WTC11 (cell line): ENCODE measurements around the gene XIRP2. TPM values are rescaled to one million over a fixed set of nuclear protein-coding genes. Genes with fewer than 3 reads are reported as not detected.

Experiments used
- ATAC-seq: fragments of 200-7000 bp; cut with Tn5 transposase; 2 replicates; pipeline ENCODE4 v1.10.0; 2021; ENCODE audit warnings: mild to moderate bottlenecking, moderate library complexity
- CTCF ChIA-PET: fragments of 300-600 bp; sonication (Branson Sonifier 250); formaldehyde crosslinking; loops from one replicate; lab custom pipeline; 2021; ENCODE audit warnings: antibody characterized with exemption; lab: Charles Lee
- POLR2A ChIA-PET: fragments of 350-600 bp; sonication (Branson Sonifier 250); formaldehyde crosslinking; loops from one replicate; lab custom pipeline; 2021; ENCODE audit warnings: antibody characterized with exemption; lab: Charles Lee
- DNase-seq: peaks from one replicate; pipeline ENCODE4 v3.0.0; 2021; ENCODE audit warnings: low spot score
- H3K27ac Mint-ChIP-seq: 2 replicates; pipeline ENCODE4 v1.8.0; 2021; ENCODE audit warnings: mixed read lengths
- H3K27me3 Mint-ChIP-seq: 2 replicates; pipeline ENCODE4 v1.8.0; 2021; ENCODE audit warnings: low read depth, mild to moderate bottlenecking, moderate library complexity, mixed read lengths
- H3K36me3 Mint-ChIP-seq: 2 replicates; pipeline ENCODE4 v1.8.0; 2021; ENCODE audit warnings: mixed read lengths
- H3K4me1 Mint-ChIP-seq: 2 replicates; pipeline ENCODE4 v1.8.0; 2022; ENCODE audit warnings: mixed read lengths
- H3K4me3 Mint-ChIP-seq: 2 replicates; pipeline ENCODE4 v1.8.0; 2021; ENCODE audit warnings: mild to moderate bottlenecking, moderate library complexity, mixed read lengths
- H3K9me3 Mint-ChIP-seq: 2 replicates; pipeline ENCODE4 v1.8.0; 2021; ENCODE audit warnings: mixed read lengths
- ARID4B ChIP-seq: sonication (generic); formaldehyde crosslinking; IDR thresholded peaks from 2 replicates; pipeline ENCODE4 v1.8.0; 2023; ENCODE audit warnings: missing genetic modification reagents, mild to moderate bottlenecking, borderline replicate concordance
- ATF2 ChIP-seq: sonication (generic); formaldehyde crosslinking; IDR thresholded peaks from 2 replicates; pipeline ENCODE4 v1.8.1; 2022; ENCODE audit warnings: low read depth, missing genetic modification reagents, borderline replicate concordance
- ATF6 ChIP-seq: sonication (generic); formaldehyde crosslinking; IDR thresholded peaks from 2 replicates; pipeline ENCODE4 v1.8.1; 2023; ENCODE audit warnings: mild to moderate bottlenecking, missing genetic modification reagents
- EMX1 ChIP-seq: fragments of 250-450 bp; sonication (Bioruptor Pico); IDR thresholded peaks from 2 replicates; pipeline ENCODE4 v1.8.0; 2021; ENCODE audit warnings: mild to moderate bottlenecking
- ESRRA ChIP-seq: sonication (generic); formaldehyde crosslinking; IDR thresholded peaks from 2 replicates; pipeline ENCODE4 v1.8.1; 2022; ENCODE audit warnings: mild to moderate bottlenecking, missing genetic modification reagents, borderline replicate concordance
- FOXJ3 ChIP-seq: sonication (generic); formaldehyde crosslinking; IDR thresholded peaks from 2 replicates; pipeline ENCODE4 v1.9.0; 2021; ENCODE audit warnings: missing genetic modification reagents, mild to moderate bottlenecking, borderline replicate concordance
- FOXK1 ChIP-seq: sonication (generic); formaldehyde crosslinking; IDR thresholded peaks from 2 replicates; pipeline ENCODE4 v1.8.0; 2022; ENCODE audit warnings: mild to moderate bottlenecking, moderate library complexity, missing genetic modification reagents
- FOXP1 ChIP-seq: sonication (generic); formaldehyde crosslinking; IDR thresholded peaks from 2 replicates; pipeline ENCODE4 v1.8.0; 2022; ENCODE audit warnings: missing genetic modification reagents, mild to moderate bottlenecking, moderate library complexity, borderline replicate concordance
- NFYB ChIP-seq: sonication (generic); formaldehyde crosslinking; conservative IDR thresholded peaks from 2 replicates; pipeline ENCODE4 v1.8.0; 2022; ENCODE audit warnings: low read depth, missing genetic modification reagents
- NR1H2 ChIP-seq: sonication (generic); formaldehyde crosslinking; IDR thresholded peaks from 2 replicates; pipeline ENCODE4 v1.9.0; 2021; ENCODE audit warnings: mild to moderate bottlenecking, moderate library complexity, missing genetic modification reagents
- SMAD4 ChIP-seq: sonication (generic); formaldehyde crosslinking; IDR thresholded peaks from 2 replicates; pipeline ENCODE4 v1.8.0; 2022; ENCODE audit warnings: mild to moderate bottlenecking, missing genetic modification reagents
- ZNF121 ChIP-seq: sonication (generic); formaldehyde crosslinking; IDR thresholded peaks from 2 replicates; pipeline ENCODE4 v1.8.0; 2023; ENCODE audit warnings: missing genetic modification reagents
- ZNF138 ChIP-seq: sonication (generic); formaldehyde crosslinking; conservative IDR thresholded peaks from 2 replicates; pipeline ENCODE4 v1.8.1; 2022; ENCODE audit warnings: mild to moderate bottlenecking, moderate library complexity, missing genetic modification reagents
- ZNF232 ChIP-seq: sonication (generic); formaldehyde crosslinking; IDR thresholded peaks from 2 replicates; pipeline ENCODE4 v1.8.0; 2022; ENCODE audit warnings: mild to moderate bottlenecking, missing genetic modification reagents
- total RNA-seq: library from RNA; stranded (reverse); gene quantifications from 3 replicates; pipeline ENCODE4 v1.2.3, GENCODE V29; 2021
- TF ChIP-seq, protein P1 (sequence below): sonication (generic); formaldehyde crosslinking; IDR thresholded peaks from 2 replicates; pipeline ENCODE4 v1.8.0; 2023; ENCODE audit warnings: missing genetic modification reagents
- TF ChIP-seq, protein P2 (sequence below): sonication (generic); formaldehyde crosslinking; IDR thresholded peaks from 2 replicates; pipeline ENCODE4 v1.8.1; 2023; ENCODE audit warnings: mild to moderate bottlenecking, missing genetic modification reagents
- TF ChIP-seq, protein P3 (sequence below): sonication (generic); formaldehyde crosslinking; IDR thresholded peaks from 2 replicates; pipeline ENCODE4 v1.8.1; 2023; ENCODE audit warnings: mild to moderate bottlenecking, moderate library complexity, missing genetic modification reagents
- TF ChIP-seq, protein P4 (sequence below): sonication (generic); formaldehyde crosslinking; IDR thresholded peaks from 2 replicates; pipeline ENCODE4 v1.8.0; 2022; ENCODE audit warnings: mild to moderate bottlenecking, missing genetic modification reagents

Gene XIRP2
- total RNA-seq, 1 experiment from 2014 or later: 0.87 TPM

DNA sequence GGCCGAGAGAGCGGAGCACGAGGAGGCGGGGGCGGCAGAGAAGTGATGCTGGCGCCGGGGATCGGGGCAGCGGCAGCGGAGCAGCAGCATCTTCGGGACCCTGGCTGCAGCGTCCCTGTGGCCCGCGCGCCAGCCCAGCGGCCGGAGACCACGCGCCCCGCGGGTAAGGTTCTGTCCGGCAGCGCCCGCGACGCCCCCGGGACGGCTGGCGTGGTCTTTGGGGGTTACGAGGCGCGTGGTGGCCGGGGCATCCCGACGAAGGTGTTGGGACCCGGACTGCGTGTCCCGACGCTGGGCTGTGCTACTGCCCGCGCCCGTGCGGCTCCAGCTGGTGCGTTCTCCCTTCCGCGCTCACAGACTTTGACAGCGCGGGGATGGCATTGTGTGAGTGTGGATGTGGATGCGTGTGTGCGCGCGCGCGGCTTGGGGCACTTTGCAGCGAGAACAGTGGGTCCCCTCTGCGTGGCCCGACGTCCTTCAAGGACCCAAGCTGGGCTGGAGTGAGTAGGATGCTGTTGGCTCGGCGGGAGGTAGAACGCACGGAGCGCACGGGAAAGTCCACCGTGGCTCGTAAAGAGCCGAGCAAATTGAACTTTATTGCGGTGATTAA lies 405.0 kb downstream of the XIRP2 start:
- DNase-seq (no peak), ATAC-seq (peak; percentile 2)
- POLR2A ChIA-PET: interaction anchor here (0.9 kb wide), 1 partner anchor 178 kb away, joined by 3 read pairs; no protein-coding TSS in a partner anchor
- CTCF ChIA-PET: interaction anchor here (1.3 to 2.0 kb wide), 5 partner anchors 15 to 49 kb away, joined by 3 to 8 read pairs (median 6); no protein-coding TSS in a partner anchor
- Mint-ChIP-seq H3K4me3 (peak overlapping the region; percentile 98), H3K4me1 (peaks cover 60% of the 10 kb centered on the region), H3K9me3 (no peaks in the 10 kb centered on the region), H3K27ac (no peak overlapping the region), H3K27me3 (peaks cover 11% of the 10 kb centered on the region), H3K36me3 (no peaks in the 10 kb centered on the region)
- TF ChIP-seq ESRRA (peak; percentile 73; the same call in 1 of the 2 replicates), ARID4B (CRISPR knock-in tag) (peak; percentile 78; the same call in 1 of the 2 replicates), SMAD4 (CRISPR knock-in tag) (no peak), ATF6 (CRISPR knock-in tag) (no peak), FOXK1 (no peak), FOXP1 (CRISPR knock-in tag) (0 out of 2 replicates have a peak, but pooled peaks have one; percentile 20), ATF2 (no peak), ZNF232 (CRISPR knock-in tag) (0 out of 2 replicates have a peak, but pooled peaks have one; percentile 11), NFYB (CRISPR knock-in tag) (no peak), FOXJ3 (CRISPR knock-in tag) (no peak), ZNF138 (CRISPR knock-in tag) (peak; percentile 38; the same call in 1 of the 2 replicates), EMX1 (no peak), NR1H2 (CRISPR knock-in tag) (no peak), ZNF121 (CRISPR knock-in tag) (peak; percentile 17; the same call in 1 of the 2 replicates)
- TF ChIP-seq, protein P1, sequence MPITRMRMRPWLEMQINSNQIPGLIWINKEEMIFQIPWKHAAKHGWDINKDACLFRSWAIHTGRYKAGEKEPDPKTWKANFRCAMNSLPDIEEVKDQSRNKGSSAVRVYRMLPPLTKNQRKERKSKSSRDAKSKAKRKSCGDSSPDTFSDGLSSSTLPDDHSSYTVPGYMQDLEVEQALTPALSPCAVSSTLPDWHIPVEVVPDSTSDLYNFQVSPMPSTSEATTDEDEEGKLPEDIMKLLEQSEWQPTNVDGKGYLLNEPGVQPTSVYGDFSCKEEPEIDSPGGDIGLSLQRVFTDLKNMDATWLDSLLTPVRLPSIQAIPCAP (CRISPR knock-in tag): no peak
- TF ChIP-seq, protein P2, sequence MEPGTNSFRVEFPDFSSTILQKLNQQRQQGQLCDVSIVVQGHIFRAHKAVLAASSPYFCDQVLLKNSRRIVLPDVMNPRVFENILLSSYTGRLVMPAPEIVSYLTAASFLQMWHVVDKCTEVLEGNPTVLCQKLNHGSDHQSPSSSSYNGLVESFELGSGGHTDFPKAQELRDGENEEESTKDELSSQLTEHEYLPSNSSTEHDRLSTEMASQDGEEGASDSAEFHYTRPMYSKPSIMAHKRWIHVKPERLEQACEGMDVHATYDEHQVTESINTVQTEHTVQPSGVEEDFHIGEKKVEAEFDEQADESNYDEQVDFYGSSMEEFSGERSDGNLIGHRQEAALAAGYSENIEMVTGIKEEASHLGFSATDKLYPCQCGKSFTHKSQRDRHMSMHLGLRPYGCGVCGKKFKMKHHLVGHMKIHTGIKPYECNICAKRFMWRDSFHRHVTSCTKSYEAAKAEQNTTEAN (CRISPR knock-in tag): peak; percentile 53; the same call in 1 of the 2 replicates
- TF ChIP-seq, protein P3, sequence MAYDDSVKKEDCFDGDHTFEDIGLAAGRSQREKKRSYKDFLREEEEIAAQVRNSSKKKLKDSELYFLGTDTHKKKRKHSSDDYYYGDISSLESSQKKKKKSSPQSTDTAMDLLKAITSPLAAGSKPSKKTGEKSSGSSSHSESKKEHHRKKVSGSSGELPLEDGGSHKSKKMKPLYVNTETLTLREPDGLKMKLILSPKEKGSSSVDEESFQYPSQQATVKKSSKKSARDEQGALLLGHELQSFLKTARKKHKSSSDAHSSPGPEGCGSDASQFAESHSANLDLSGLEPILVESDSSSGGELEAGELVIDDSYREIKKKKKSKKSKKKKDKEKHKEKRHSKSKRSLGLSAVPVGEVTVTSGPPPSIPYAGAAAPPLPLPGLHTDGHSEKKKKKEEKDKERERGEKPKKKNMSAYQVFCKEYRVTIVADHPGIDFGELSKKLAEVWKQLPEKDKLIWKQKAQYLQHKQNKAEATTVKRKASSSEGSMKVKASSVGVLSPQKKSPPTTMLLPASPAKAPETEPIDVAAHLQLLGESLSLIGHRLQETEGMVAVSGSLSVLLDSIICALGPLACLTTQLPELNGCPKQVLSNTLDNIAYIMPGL (CRISPR knock-in tag): peak; percentile 62; the same call in 1 of the 2 replicates
- TF ChIP-seq, protein P4, sequence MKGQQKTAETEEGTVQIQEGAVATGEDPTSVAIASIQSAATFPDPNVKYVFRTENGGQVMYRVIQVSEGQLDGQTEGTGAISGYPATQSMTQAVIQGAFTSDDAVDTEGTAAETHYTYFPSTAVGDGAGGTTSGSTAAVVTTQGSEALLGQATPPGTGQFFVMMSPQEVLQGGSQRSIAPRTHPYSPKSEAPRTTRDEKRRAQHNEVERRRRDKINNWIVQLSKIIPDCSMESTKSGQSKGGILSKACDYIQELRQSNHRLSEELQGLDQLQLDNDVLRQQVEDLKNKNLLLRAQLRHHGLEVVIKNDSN (CRISPR knock-in tag): no peak
